Measurements from ENCODE around the gene ACOX2. TPM values are rescaled to one million over a fixed set of nuclear protein-coding genes. Genes with fewer than 3 reads are reported as not detected.

ACOX2 gene
- not detected for polyA plus RNA-seq (ENCODE audit: low read depth in 6 of 6)

DNA sequence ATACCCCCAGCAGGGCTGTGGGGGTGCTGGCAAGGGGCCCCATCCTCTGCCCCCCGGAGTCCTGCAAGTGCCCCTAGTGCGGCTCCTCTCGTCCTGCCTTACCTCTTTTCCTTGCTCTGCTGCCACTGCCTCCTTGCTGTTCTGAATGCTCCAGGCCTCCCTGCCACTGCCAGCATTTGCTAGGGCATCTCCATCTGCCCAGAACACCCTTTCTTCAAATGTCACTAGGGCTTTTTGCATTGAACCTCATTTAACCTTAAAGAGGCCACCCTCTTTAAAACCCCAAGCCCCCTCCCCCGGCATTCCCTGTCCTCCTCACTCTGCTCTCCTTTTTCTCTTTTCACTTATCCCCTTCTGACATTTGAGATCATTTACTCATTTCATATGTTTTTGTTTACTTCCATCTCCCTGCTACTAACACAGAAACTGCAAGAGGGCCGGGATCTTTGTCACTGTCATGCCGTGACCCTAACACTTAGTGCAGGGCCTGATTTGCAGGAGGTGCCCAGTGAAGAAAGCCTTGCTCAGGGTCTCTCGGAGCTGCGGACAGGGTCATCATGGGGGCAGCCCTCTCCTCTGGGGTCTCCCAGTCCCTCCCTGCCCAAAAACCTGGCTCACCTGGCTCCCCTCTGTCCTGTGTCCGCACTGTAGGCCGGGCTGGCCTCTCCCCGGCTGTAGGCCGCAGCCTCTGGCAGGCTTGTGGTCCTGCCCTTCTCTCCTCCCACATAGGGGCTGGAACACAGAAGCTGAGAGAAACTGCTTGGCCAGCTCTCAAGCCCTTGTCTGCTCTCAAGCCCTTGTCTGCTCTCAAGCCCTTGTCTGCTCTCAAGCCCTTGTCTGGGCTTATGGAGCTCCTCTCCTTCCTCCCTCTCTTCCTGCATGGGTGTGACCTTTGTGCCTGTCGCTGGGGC lies at the start of gene ACOX2:
TSS of gene ACOX2 (minus strand) at position 690 of the 911 bp plus-strand sequence. CDS start 2,084 bp downstream, outside the sequence.
- no peak for ATAC-seq (ENCODE audit: low read depth in 2 of 2)
- no peak for DNase-seq
- Mint-ChIP-seq H3K9me3 (no peaks in the 10 kb centered on the region), H3K4me1 (peaks cover 7 to 12% (median 9%) of the 10 kb centered on the region in 3 donors), H3K27ac (peak within 1 kb of the TSS in 3 of 6 donors; percentile 43 to 80 (median 55)), H3K27me3 (peaks cover 0 to 5% (median 0%) of the 10 kb centered on the region in 3 donors), H3K36me3 (no peaks in the 10 kb centered on the region), H3K4me3 (no peak within 1 kb of the TSS)

DNA sequence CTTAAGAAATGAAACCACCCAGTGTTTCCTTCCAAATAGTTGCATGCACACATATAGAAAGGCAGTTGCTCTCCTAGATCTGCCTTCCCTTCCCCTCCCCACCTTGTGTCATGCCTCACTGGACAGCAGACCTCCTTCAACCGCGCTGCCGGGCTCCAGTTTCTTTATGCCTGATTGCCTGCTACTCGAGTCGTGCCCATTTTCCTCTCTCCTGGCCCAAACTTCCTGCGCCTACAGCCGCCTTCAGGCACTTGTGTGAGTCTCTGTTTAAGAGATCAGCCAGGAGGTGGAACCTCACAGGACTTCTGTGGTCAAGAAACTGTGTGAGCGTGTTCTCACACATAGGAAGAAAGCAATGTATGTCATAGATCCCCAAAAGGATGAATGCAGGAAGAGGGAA lies 49.0 kb upstream of the ACOX2 start:
- peak overlapping the region in 1 of 6 donors; percentile 29 for H3K27ac Mint-ChIP-seq
- H3K36me3 Mint-ChIP-seq, result peaks cover 0 to 14% of the 10 kb centered on the region in 2 donors
- DNase-seq (no peak), ATAC-seq (ENCODE audit: low read depth in 2 of 2) (peak; percentile 18 to 34)
- peaks cover 0 to 8% (median 4%) of the 10 kb centered on the region in 7 donors for H3K9me3 Mint-ChIP-seq
- H3K4me1 Mint-ChIP-seq, result peaks cover 16 to 33% (median 30%) of the 10 kb centered on the region in 3 donors
- H3K27me3 Mint-ChIP-seq, result peaks cover 43 to 54% (median 45%) of the 10 kb centered on the region in 3 donors
- peak overlapping the region; percentile 91 to 96 (median 94) for H3K4me3 Mint-ChIP-seq

DNA sequence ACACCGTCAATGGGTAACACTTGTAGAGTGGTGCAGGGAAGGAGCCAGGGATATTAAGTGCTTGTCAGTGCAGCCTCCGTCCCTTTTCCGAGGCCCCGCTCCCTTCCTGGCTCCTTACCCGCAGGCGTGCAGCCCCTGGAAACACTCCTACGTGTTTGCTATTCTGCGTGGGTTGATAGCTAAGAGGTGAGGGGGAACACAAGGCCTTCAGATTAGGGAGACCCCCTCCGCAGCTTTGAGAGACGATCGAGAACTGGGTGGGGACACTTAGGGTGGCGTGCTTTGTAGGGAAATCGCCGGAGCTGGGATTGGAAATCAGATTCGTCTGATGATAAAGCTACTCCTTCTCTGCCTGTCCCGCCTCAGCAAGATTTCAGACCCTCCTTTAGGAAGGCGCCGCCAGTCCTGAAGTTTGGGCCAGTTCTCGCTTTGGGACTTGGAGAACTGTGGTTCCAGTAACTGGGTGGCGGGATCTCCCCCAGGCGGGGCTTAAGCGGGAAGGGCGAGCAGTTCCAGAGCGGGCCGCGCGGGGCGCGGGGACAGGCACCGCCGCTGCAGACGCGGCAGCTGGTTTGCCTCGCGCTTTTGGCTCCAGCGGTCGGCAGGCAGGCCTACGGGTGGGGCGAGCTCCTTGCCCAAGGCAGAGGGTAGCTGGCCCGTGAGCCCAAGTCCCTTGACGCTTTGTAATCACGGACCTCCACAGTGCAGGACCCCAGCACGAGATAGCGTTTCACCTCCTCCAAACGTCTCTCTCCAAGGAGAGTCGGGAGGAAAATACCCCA lies 48.2 kb upstream of the ACOX2 start:
- Mint-ChIP-seq H3K27ac (peak overlapping the region in 1 of 6 donors; percentile 40), H3K27me3 (peaks cover 38 to 52% (median 43%) of the 10 kb centered on the region in 3 donors), H3K4me1 (peaks cover 16 to 33% (median 30%) of the 10 kb centered on the region in 3 donors), H3K4me3 (peak overlapping the region; percentile 91 to 96 (median 94)), H3K9me3 (peaks cover 0 to 8% (median 4%) of the 10 kb centered on the region in 7 donors), H3K36me3 (peaks cover 0 to 14% of the 10 kb centered on the region in 2 donors)
- peak; percentile 36 for DNase-seq
- ATAC-seq (ENCODE audit: low read depth in 2 of 2), result peak; percentile 90 to 91

DNA sequence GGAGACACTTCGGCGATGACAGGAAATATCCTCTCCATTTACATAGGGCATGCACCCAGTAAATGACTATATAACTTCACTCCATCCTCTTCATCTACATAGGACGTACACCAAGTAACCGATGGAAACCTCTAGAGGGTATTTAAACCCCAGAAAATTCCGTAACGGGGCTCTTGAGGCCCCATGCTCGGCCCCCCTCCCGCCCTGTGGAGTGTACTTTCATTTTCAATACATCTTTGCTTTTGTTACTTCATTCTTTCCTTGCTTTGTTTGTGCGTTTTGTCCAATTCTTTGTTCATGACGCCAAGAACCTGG lies 47.7 kb upstream of the ACOX2 start:
- Mint-ChIP-seq H3K9me3 (peaks cover 0 to 8% (median 4%) of the 10 kb centered on the region in 7 donors), H3K36me3 (peaks cover 0 to 14% of the 10 kb centered on the region in 2 donors), H3K4me1 (peaks cover 16 to 33% (median 30%) of the 10 kb centered on the region in 3 donors), H3K4me3 (peak overlapping the region; percentile 91 to 96 (median 94)), H3K27ac (peak overlapping the region in 1 of 6 donors; percentile 40), H3K27me3 (peaks cover 38 to 50% (median 41%) of the 10 kb centered on the region in 3 donors)
- no peak for DNase-seq
- no peak for ATAC-seq (ENCODE audit: low read depth in 2 of 2)

DNA sequence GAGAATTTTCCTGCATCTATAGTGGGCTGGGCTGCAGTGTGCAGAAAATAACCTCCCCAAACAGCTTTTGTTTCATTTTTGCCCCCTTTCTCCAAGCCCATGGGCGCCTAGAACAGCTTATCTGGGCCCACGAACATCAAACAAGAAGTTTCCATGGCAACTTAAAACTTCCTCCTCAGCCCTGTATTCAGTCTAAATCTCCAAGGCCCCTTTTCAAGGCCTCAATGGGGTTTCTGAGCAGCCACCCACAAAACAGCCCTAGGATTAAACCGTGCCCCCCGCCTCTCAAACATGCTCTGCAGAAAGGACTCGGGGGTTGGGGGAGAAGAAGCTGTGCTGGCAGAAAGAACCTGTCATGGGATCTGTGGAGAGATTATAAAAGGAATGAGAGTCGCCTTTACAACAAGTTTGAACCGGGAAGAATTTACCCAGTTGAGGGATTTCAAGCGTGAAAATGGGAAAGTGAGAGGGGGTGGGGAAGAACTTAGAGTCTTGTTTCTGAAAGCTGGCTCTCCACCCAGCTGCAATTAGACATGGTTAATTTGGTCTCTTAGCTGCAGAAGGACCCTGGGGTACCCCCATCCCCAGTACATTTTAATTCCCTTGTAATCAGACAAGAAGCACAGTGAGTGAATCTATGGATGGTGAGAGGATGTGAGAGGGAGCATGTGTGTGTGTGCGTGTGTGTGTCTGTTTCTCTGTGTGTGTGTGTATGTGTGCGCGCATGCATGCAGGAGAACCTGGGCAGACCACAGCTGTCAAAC lies 44.5 kb upstream of the ACOX2 start:
- no peak for DNase-seq
- peak in 1 of 2 donors; percentile 15 for ATAC-seq (ENCODE audit: low read depth in 2 of 2)
- Mint-ChIP-seq H3K4me1 (peaks cover 16 to 32% (median 28%) of the 10 kb centered on the region in 3 donors), H3K27me3 (peaks cover 24 to 34% (median 26%) of the 10 kb centered on the region in 3 donors), H3K4me3 (peak overlapping the region in 1 of 8 donors; percentile 62), H3K27ac (peak overlapping the region in 1 of 6 donors; percentile 5), H3K36me3 (peaks cover 0 to 13% of the 10 kb centered on the region in 2 donors), H3K9me3 (peaks cover 0 to 8% (median 4%) of the 10 kb centered on the region in 7 donors)

DNA sequence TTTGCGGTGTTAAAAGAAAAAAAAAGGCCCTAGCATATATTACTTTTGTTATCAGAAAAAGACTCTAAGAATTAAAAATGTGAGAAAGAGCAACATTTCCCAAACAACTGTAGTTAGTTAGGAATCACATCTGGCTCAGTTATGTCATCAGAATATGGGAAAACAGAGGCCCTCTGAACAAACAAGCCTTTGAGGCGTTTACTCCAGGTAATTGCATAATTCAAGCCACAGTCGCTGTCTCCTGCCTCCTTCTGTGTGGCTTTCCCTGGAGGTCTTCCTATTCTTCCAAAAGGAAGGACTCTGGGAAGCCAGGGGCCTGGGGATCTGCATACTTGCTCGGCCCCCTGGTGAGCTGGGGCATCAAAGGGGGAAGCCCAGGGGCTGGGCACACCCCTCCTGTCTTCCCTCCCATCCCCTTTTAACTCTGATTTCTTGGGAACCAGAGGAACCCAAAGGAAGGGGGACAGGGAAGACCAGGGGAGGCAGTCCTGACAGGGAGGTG lies 43.9 kb upstream of the ACOX2 start:
- ATAC-seq (ENCODE audit: low read depth in 2 of 2) (no peak), DNase-seq (no peak)
- H3K9me3 Mint-ChIP-seq, result peaks cover 0 to 8% (median 2%) of the 10 kb centered on the region in 7 donors
- peaks cover 0 to 7% of the 10 kb centered on the region in 2 donors for H3K36me3 Mint-ChIP-seq
- peaks cover 18 to 27% (median 23%) of the 10 kb centered on the region in 3 donors for H3K27me3 Mint-ChIP-seq
- no peak overlapping the region for H3K4me3 Mint-ChIP-seq
- no peak overlapping the region for H3K27ac Mint-ChIP-seq
- peaks cover 10 to 26% (median 22%) of the 10 kb centered on the region in 3 donors for H3K4me1 Mint-ChIP-seq

DNA sequence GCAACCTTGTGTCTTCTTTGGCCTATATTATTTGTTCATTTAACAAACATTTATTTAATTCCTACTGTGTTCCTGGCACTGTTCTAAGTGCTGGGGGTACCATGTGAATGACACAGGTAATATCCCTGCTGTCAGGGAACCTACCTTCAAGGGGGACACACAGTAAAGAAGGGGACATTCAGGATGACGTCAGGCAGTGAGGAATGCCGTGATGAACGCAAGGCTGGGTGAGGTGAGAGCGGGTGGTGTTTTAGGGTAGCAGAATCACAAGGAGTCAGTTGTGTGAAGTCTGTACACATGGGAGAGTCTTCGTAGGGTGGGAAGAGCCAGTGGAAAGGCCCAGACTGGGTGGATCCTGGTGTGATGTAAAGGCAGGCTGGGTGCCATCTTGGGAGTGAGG lies 41.9 kb upstream of the ACOX2 start:
- Mint-ChIP-seq H3K4me3 (no peak overlapping the region), H3K27ac (no peak overlapping the region), H3K36me3 (no peaks in the 10 kb centered on the region), H3K27me3 (peaks cover 9 to 14% (median 11%) of the 10 kb centered on the region in 3 donors), H3K9me3 (no peaks in the 10 kb centered on the region), H3K4me1 (peaks cover 0 to 9% (median 8%) of the 10 kb centered on the region in 3 donors)
- no peak for ATAC-seq (ENCODE audit: low read depth in 2 of 2)
- DNase-seq, result no peak

DNA sequence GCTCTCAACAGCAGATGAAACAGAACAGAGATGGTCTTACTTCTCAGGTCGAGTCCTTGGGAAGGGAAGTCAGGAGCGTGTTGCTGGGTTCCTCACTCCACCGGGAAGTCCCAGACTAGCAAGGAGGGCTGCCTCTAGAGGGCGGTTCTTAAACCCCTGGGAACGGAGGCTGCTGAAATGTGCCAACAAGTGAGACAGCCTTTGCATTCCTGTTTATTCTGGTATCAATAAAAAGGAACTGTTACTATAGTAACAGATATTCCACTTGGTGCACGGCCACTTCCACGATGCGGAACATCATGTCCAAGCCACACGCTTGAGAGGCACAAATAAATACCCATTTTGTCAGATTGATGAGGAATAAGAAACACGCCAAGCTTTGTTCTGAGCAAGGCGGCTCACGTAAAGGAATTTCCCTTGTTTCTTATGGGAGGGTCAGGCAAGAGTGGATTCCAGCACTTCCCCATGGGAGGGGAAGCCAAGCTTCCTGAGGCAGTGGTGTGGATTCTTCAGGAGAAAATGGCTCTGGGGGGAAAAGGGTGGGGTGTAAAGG lies 40.4 kb upstream of the ACOX2 start, which contains the start of gene FAM107A:
TSS of gene FAM107A (minus strand) at position 123 of the 553 bp plus-strand sequence. CDS start 7,531 bp downstream, outside the sequence.
- peaks cover 8 to 13% (median 11%) of the 10 kb centered on the region in 3 donors for H3K27me3 Mint-ChIP-seq
- no peaks in the 10 kb centered on the region for H3K9me3 Mint-ChIP-seq
- no peak within 1 kb of the TSS for H3K27ac Mint-ChIP-seq
- DNase-seq, result no peak
- peaks cover 0 to 9% (median 8%) of the 10 kb centered on the region in 3 donors for H3K4me1 Mint-ChIP-seq
- H3K36me3 Mint-ChIP-seq, result no peaks in the 10 kb centered on the region
- no peak within 1 kb of the TSS for H3K4me3 Mint-ChIP-seq
- no peak for ATAC-seq (ENCODE audit: low read depth in 2 of 2)

DNA sequence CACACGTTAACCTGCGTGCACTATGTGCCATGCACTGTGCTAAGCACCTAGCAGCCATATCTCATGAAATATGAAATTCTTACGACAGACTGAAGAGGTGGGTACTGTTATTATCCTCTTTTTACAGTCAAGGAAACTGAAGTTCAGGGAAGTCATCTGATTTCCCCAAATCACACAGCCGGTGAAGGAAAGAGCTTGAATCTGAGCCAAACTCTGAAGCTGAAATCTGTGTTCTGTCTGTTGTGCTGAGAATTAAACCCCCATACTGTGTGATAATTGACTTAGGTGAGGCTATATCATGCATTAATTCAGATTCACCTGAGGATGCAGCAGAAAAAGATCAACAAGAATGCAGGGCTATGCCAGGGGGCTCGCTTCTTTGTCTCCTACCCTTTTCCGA lies 39.7 kb upstream of the ACOX2 start:
- Mint-ChIP-seq H3K27me3 (peaks cover 8 to 13% (median 11%) of the 10 kb centered on the region in 3 donors), H3K9me3 (no peaks in the 10 kb centered on the region), H3K4me1 (peaks cover 0 to 7% (median 5%) of the 10 kb centered on the region in 3 donors), H3K36me3 (no peaks in the 10 kb centered on the region), H3K4me3 (no peak overlapping the region), H3K27ac (no peak overlapping the region)
- DNase-seq (no peak), ATAC-seq (ENCODE audit: low read depth in 2 of 2) (no peak)

DNA sequence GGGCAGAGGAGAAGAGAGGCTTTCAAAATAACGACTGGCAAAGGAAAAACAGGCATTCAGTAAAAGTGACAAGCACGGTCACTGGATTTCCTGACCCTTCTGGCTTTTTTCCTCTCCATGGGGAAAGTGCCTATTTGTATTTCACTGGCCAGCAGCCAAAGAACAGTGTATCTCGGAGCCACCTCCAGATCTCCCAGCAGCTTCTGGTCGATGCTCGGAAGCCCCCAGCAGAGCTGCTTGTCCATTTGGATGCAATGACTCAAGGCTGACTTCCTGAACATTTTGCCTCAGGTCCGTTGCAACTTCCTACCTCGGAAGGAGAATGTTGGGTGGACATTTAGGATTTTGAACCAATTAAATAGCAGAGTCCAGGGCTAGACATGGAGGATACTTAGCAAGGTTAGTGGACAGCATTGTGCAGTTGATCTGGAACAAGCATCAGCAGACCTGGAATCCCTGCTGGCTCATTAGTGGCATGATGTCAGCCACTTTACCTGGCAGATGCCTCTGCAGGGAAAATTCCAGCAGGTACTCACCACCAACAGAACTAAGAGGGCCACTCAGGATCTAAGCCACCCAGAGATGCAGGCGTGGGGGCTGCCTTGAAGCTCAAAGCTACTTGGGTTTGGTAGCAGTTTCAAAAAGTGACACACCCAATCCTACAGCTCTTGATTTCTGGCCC lies 39.1 kb upstream of the ACOX2 start:
- Mint-ChIP-seq H3K27ac (no peak overlapping the region), H3K4me3 (no peak overlapping the region), H3K36me3 (no peaks in the 10 kb centered on the region), H3K4me1 (peaks cover 0 to under 1% (median 0%) of the 10 kb centered on the region in 3 donors), H3K27me3 (peaks cover 8 to 13% (median 11%) of the 10 kb centered on the region in 3 donors), H3K9me3 (no peaks in the 10 kb centered on the region)
- ATAC-seq (ENCODE audit: low read depth in 2 of 2) (no peak), DNase-seq (no peak)

DNA sequence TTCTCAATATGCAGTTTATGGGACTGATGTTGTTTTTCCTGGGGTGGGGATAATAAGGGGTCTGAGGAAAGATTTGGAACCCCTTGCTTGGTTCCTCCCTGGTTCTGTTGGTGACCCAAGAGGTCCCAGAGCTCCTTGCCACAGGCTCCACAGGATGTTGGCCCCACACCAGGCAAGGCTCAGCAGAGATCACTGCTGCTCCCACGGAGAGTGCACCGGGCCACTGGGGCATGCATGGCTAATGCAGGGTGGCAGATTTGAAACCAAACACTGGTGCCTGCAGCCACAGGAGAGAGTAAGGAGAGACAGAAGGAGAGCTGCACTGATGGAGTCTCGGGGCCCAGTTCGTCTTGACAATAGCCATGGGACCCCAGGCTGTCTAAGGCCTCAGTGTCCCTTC lies 37.7 kb upstream of the ACOX2 start:
- Mint-ChIP-seq H3K27me3 (peaks cover 8 to 13% (median 11%) of the 10 kb centered on the region in 3 donors), H3K9me3 (no peaks in the 10 kb centered on the region), H3K4me1 (no peaks in the 10 kb centered on the region), H3K36me3 (no peaks in the 10 kb centered on the region), H3K4me3 (no peak overlapping the region), H3K27ac (no peak overlapping the region)
- no peak for DNase-seq
- no peak for ATAC-seq (ENCODE audit: low read depth in 2 of 2)

DNA sequence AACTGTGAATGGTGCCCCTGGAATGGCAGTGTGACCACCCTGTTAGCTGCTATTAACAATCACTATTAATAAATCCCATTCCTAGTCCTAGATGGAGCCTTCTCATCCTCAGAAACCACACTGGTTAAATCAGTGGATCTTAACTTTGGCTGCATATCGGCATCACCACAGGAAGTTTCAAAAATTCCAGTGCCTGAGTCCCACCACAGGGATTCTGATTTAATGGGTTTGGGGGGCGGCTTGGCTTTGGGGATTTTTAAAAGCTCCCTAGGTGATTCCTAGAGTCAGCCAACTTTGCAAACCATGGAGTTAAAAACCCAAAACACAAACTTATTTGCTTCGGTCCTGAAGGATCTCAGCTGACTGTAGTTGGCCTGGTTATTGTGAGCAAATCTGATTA lies 37.1 kb upstream of the ACOX2 start:
- Mint-ChIP-seq H3K9me3 (no peaks in the 10 kb centered on the region), H3K27me3 (peaks cover 8 to 13% (median 11%) of the 10 kb centered on the region in 3 donors), H3K4me3 (no peak overlapping the region), H3K27ac (no peak overlapping the region), H3K4me1 (peaks cover under 1 to 1% (median under 1%) of the 10 kb centered on the region in 3 donors), H3K36me3 (no peaks in the 10 kb centered on the region)
- DNase-seq, result no peak
- no peak for ATAC-seq (ENCODE audit: low read depth in 2 of 2)
